HUDEP-2 (cell line): ENCODE results near the gene ACSL3.

ENCODE experiments used
- DNase-seq, 76 experiments: peaks; one replicate each; lab custom pipeline; 2025; ENCODE audit not compliant: unreplicated experiment in 76 of 76; lab: John Stamatoyannopoulos, UW

The ACSL3 gene

GRCh38 chr2:222935688-222936298, 75.0 kb downstream of the ACSL3 start:
- no peak for DNase-seq

- DNase-seq, result no peak
Observed at GRCh38 chr2:222936705-222937104, 75.9 kb downstream of the ACSL3 start.

- DNase-seq, result peak in 2 of 76 experiments; percentile 1 to 13
Observed at GRCh38 chr2:222938327-222938726, 77.5 kb downstream of the ACSL3 start.

- DNase-seq, result peak in 69 of 76 experiments; percentile 0 to 85 (median 47)
Observed at GRCh38 chr2:222939208-222939856, 78.5 kb downstream of the ACSL3 start.

GRCh38 chr2:222939979-222940378, 79.1 kb downstream of the ACSL3 start:
- DNase-seq, result no peak

- no peak for DNase-seq
Observed at GRCh38 chr2:222941510-222942032, 80.7 kb downstream of the ACSL3 start.

GRCh38 chr2:222942561-222942960, 81.7 kb downstream of the ACSL3 start:
- no peak for DNase-seq

GRCh38 chr2:222942977-222943376, 82.1 kb downstream of the ACSL3 start:
- no peak for DNase-seq

- no peak for DNase-seq
Observed at GRCh38 chr2:222943820-222944219, 83.0 kb downstream of the ACSL3 start.

- DNase-seq, result no peak
Observed at GRCh38 chr2:222944552-222944951, 83.7 kb downstream of the ACSL3 start.

GRCh38 chr2:222944971-222945740, 84.3 kb downstream of the ACSL3 start:
- no peak for DNase-seq

GRCh38 chr2:222945887-222946286, 85.1 kb downstream of the ACSL3 start:
- no peak for DNase-seq

GRCh38 chr2:222946700-222947287, 86.0 kb downstream of the ACSL3 start:
- no peak for DNase-seq

- DNase-seq, result no peak
Observed at GRCh38 chr2:222949073-222949472, 88.2 kb downstream of the ACSL3 start.

- DNase-seq, result no peak
Observed at GRCh38 chr2:222949690-222950323, 89.0 kb downstream of the ACSL3 start.

GRCh38 chr2:222950638-222951285, 89.9 kb downstream of the ACSL3 start:
- DNase-seq, result no peak

GRCh38 chr2:222952204-222952603, 91.4 kb downstream of the ACSL3 start:
- DNase-seq, result no peak

GRCh38 chr2:222955008-222955407, 94.2 kb downstream of the ACSL3 start:
- DNase-seq, result no peak

- DNase-seq, result no peak
Observed at GRCh38 chr2:222959358-222959757, 98.5 kb downstream of the ACSL3 start.

GRCh38 chr2:222960126-222960525, 99.3 kb downstream of the ACSL3 start:
- DNase-seq, result no peak
